Tibial artery (tissue), 4 donors: ENCODE data around the gene BNC1.

Source experiments
- DNase-seq, 2 donors: peaks; one replicate each; pipeline ENCODE4 v3.0.0-alpha.2; 2019
- H3K27ac ChIP-seq, 2 donors: fragments of 200-600 bp; sonication (generic) in 1 of 2; 1 replicate in 1 of 2; 2 replicates in 1 of 2; pipeline ENCODE4 v1.5.1; 2018 to 2019; ENCODE audit warnings: mild to moderate bottlenecking in 1 of 2
- H3K27me3 ChIP-seq, 2 donors: fragments of 200-600 bp; sonication (generic) in 1 of 2; one replicate each; pipeline versions ENCODE4 v1.5.1 to v1.6.0; 2016 to 2019
- H3K36me3 ChIP-seq, 3 donors: fragments of 200-600 bp; sonication (generic) in 2 of 3; one replicate each; pipeline ENCODE4 v1.5.1; 2016 to 2019; ENCODE audit warnings: mild to moderate bottlenecking in 2 of 3
- H3K4me1 ChIP-seq, 4 donors: fragments of 200-600 bp; sonication (generic) in 2 of 4; 1 replicate in 3 of 4; 2 replicates in 1 of 4; pipeline ENCODE4 v1.5.1; 2016 to 2019
- H3K4me3 ChIP-seq, 2 donors: fragments of 200-600 bp; sonication (generic) in 1 of 2; 1 replicate in 1 of 2; 2 replicates in 1 of 2; pipeline ENCODE4 v1.5.1; 2018 to 2019; ENCODE audit warnings: mild to moderate bottlenecking in 2 of 2
- H3K9me3 ChIP-seq, 3 donors: fragments of 200-600 bp; sonication (generic) in 1 of 3; one replicate each; pipeline ENCODE4 v1.5.1; 2016 to 2019
- CTCF ChIP-seq, 2 experiments: fragments of 200-600 bp in 1 of 2; fragments of 450-650 bp in 1 of 2; IDR thresholded peaks; one replicate each; pipeline ENCODE4 v1.5.1; 2017 to 2019; ENCODE audit warnings: antibody characterized with exemption in 2 of 2, mild to moderate bottlenecking in 1 of 2, moderate library complexity in 1 of 2
- intact Hi-C: fragments of 100-400 bp; cut with DNase I; formaldehyde crosslinking; loops from one replicate; pipeline ENCODE4 v1.15.0; 2023; ENCODE audit warnings: low total_unique reads

BNC1 gene

GRCh38 chr15:83285979-83286553 is 1.6 kb upstream of the BNC1 start:
- H3K4me3 ChIP-seq: no peak overlapping the region
- no peaks in the 10 kb centered on the region for H3K36me3 ChIP-seq
- TF ChIP-seq CTCF (IDR thresholded peaks at IDR 0.05): no peak
- no peaks in the 10 kb centered on the region for H3K9me3 ChIP-seq
- no peak for DNase-seq
- peaks cover 0 to 55% of the 10 kb centered on the region in 2 donors for H3K27me3 ChIP-seq
- H3K4me1 ChIP-seq: peaks cover 0 to 21% (median 17%) of the 10 kb centered on the region in 4 donors
- intact Hi-C loops: no loop called here
- H3K27ac ChIP-seq: no peak overlapping the region

- Histone ChIP-seq H3K4me3 (no peak overlapping the region), H3K27me3 (peaks cover 0 to 58% of the 10 kb centered on the region in 2 donors), H3K9me3 (no peaks in the 10 kb centered on the region), H3K36me3 (no peaks in the 10 kb centered on the region), H3K4me1 (peaks cover 0 to 21% (median 17%) of the 10 kb centered on the region in 4 donors), H3K27ac (no peak overlapping the region)
- no peak for DNase-seq
- TF ChIP-seq CTCF (IDR thresholded peaks at IDR 0.05): no peak
- intact Hi-C loops: no loop called here
These were observed 967 bp upstream of the BNC1 start for GRCh38 chr15:83285284-83285978.

- Histone ChIP-seq H3K4me3 (peak overlapping the region; percentile 13 to 47), H3K27me3 (peaks cover 0 to 58% of the 10 kb centered on the region in 2 donors), H3K27ac (no peak overlapping the region), H3K4me1 (peaks cover 0 to 21% (median 17%) of the 10 kb centered on the region in 4 donors), H3K9me3 (no peaks in the 10 kb centered on the region), H3K36me3 (no peaks in the 10 kb centered on the region)
- no peak for DNase-seq
- intact Hi-C loops: no loop called here
- no peak for TF ChIP-seq CTCF (IDR thresholded peaks at IDR 0.05)
These were observed 478 bp downstream of the BNC1 start for GRCh38 chr15:83283813-83284558.

- H3K4me3 ChIP-seq: peak overlapping the region; percentile 13 to 47
- no peak overlapping the region for H3K27ac ChIP-seq
- H3K27me3 ChIP-seq: peaks cover 0 to 52% of the 10 kb centered on the region in 2 donors
- DNase-seq: no peak
- H3K9me3 ChIP-seq: no peaks in the 10 kb centered on the region
- no peaks in the 10 kb centered on the region for H3K36me3 ChIP-seq
- TF ChIP-seq CTCF (IDR thresholded peaks at IDR 0.05): no peak
- H3K4me1 ChIP-seq: peaks cover 0 to 21% (median 17%) of the 10 kb centered on the region in 4 donors
- intact Hi-C loops: no loop called here
These were observed 1.2 kb downstream of the BNC1 start for GRCh38 chr15:83283138-83283812.

- no peak overlapping the region for H3K27ac ChIP-seq
- no peak for DNase-seq
- peak overlapping the region in 1 of 2 donors; percentile 47 for H3K4me3 ChIP-seq
- peaks cover 0 to 52% of the 10 kb centered on the region in 2 donors for H3K27me3 ChIP-seq
- peaks cover 0 to 21% (median 17%) of the 10 kb centered on the region in 4 donors for H3K4me1 ChIP-seq
- intact Hi-C loops: no loop called here
- H3K36me3 ChIP-seq: no peaks in the 10 kb centered on the region
- no peaks in the 10 kb centered on the region for H3K9me3 ChIP-seq
- no peak for TF ChIP-seq CTCF (IDR thresholded peaks at IDR 0.05)
These were observed 1.7 kb downstream of the BNC1 start for GRCh38 chr15:83282776-83283137.
